CD4-positive, alpha-beta T cell (primary cell): ENCODE results near the gene DGUOK. TPM values are rescaled to one million over a fixed set of nuclear protein-coding genes. Genes with fewer than 3 reads are reported as not detected.

ENCODE experiments used
- ATAC-seq: fragments of 200-7000 bp; cut with Tn5 transposase; one replicate; pipeline ENCODE4 v1.10.0; 2022; ENCODE audit warnings: mild to moderate bottlenecking; ENCODE audit not compliant: poor library complexity
- CTCF ChIA-PET: fragments of 350-600 bp; sonication (Branson Sonifier 250); formaldehyde crosslinking; loops from one replicate; lab custom pipeline; 2021; ENCODE audit warnings: antibody characterized with exemption, inconsistent platforms; lab: Charles Lee
- POLR2A ChIA-PET: fragments of 350-600 bp; sonication (Branson Sonifier 250); formaldehyde crosslinking; loops from one replicate; lab custom pipeline; 2021; ENCODE audit warnings: antibody characterized with exemption, inconsistent platforms; lab: Charles Lee
- DNase-seq, 14 experiments: peaks; one replicate each; pipeline ENCODE4 v3.0.0-alpha.2; 2013 to 2020; ENCODE audit warnings: mixed read lengths in 2 of 14
- H3K27ac ChIP-seq, 2 donors: one replicate each; pipeline versions ENCODE4 v1.5.1 to v1.7.0; 2013; ENCODE audit warnings: low read length in 2 of 2, low read depth in 1 of 2, mild to moderate bottlenecking in 1 of 2
- H3K27me3 ChIP-seq, 2 experiments: 1 replicate in 1 of 2; 2 replicates in 1 of 2; pipeline versions ENCODE4 v1.6.1 to v1.7.0; 2013; ENCODE audit warnings: low read length in 2 of 2, control low read depth in 1 of 2, mild to moderate bottlenecking in 1 of 2, moderate library complexity in 1 of 2; ENCODE audit not compliant: insufficient read depth in 2 of 2, control insufficient read depth in 1 of 2
- H3K36me3 ChIP-seq: one replicate; pipeline ENCODE4 v1.6.1; 2013; ENCODE audit warnings: low read length, control low read depth; ENCODE audit not compliant: insufficient read depth
- H3K4me1 ChIP-seq: one replicate; pipeline ENCODE4 v1.6.1; 2013; ENCODE audit warnings: low read length, control low read depth; ENCODE audit not compliant: insufficient read depth
- H3K4me3 ChIP-seq: one replicate; pipeline ENCODE4 v1.5.1; 2013; ENCODE audit warnings: mild to moderate bottlenecking, low read length, moderate library complexity
- H3K9me3 ChIP-seq, 2 experiments: 1 replicate in 1 of 2; 2 replicates in 1 of 2; pipeline versions ENCODE4 v1.6.1 to v1.7.0; 2013; ENCODE audit warnings: low read length in 2 of 2, mild to moderate bottlenecking in 2 of 2, control low read depth in 1 of 2, moderate library complexity in 1 of 2; ENCODE audit not compliant: control insufficient read depth in 1 of 2, insufficient read depth in 1 of 2
- H3K27ac Mint-ChIP-seq: one replicate; pipeline ENCODE4 v1.8.0; 2020; ENCODE audit warnings: mixed read lengths
- H3K27me3 Mint-ChIP-seq: one replicate; pipeline ENCODE4 v1.8.0; 2021; ENCODE audit warnings: mixed read lengths
- H3K36me3 Mint-ChIP-seq: one replicate; pipeline ENCODE4 v1.8.0; 2021; ENCODE audit warnings: low read depth, mixed read lengths
- H3K4me1 Mint-ChIP-seq: one replicate; pipeline ENCODE4 v1.8.0; 2021; ENCODE audit warnings: low read depth, mixed read lengths
- H3K4me3 Mint-ChIP-seq: one replicate; pipeline ENCODE4 v1.8.0; 2020; ENCODE audit warnings: mild to moderate bottlenecking, mixed read lengths
- H3K9me3 Mint-ChIP-seq: one replicate; pipeline ENCODE4 v1.8.0; 2020; ENCODE audit warnings: mixed read lengths
- CTCF ChIP-seq: fragments of 200-600 bp; IDR thresholded peaks from one replicate; pipeline ENCODE4 v1.8.0; 2022; ENCODE audit warnings: antibody characterized with exemption, mild to moderate bottlenecking
- intact Hi-C, 2 experiments: fragments of 100-400 bp; cut with DNase I in 1 of 2; cut with micrococcal nuclease in 1 of 2; formaldehyde crosslinking; loops; one replicate each; pipeline versions ENCODE4 v1.15.1 to v1.9.0; 2023 to 2025; cut with DNase I, micrococcal nuclease
- total RNA-seq, 174 experiments: library from RNA in 2 of 174; stranded (reverse) in 2 of 174; gene quantifications; one replicate each; pipeline ENCODE4 v1.2.3 and lab custom pipeline; 2021 to 2026

The DGUOK gene
- total RNA-seq, 2 experiments from 2014 or later: 30.5 to 32.0 TPM

- ChIA-PET CTCF (no interaction called here), POLR2A (interaction anchor here (3.1 kb wide), 1 partner anchor 11 kb away, joined by 12 read pairs; no protein-coding TSS in a partner anchor)
- Histone ChIP-seq H3K4me3 (no peak overlapping the region), H3K27me3 (no peaks in the 10 kb centered on the region), H3K36me3 (no peaks in the 10 kb centered on the region), H3K9me3 (no peaks in the 10 kb centered on the region), H3K27ac (peak overlapping the region in 1 of 2 donors; percentile 39), H3K4me1 (peaks cover 76% of the 10 kb centered on the region)
- H3K27me3 Mint-ChIP-seq: no peaks in the 10 kb centered on the region
- peak overlapping the region; percentile 81 for H3K27ac Mint-ChIP-seq
- intact Hi-C loops: loop anchor here (1.0 to 2.0 kb wide), 2 partner anchors 12 to 49 kb away; no protein-coding TSS in a partner anchor
- no peak overlapping the region for H3K4me3 Mint-ChIP-seq
- peaks cover 83% of the 10 kb centered on the region for H3K4me1 Mint-ChIP-seq
- H3K9me3 Mint-ChIP-seq: no peaks in the 10 kb centered on the region
- DNase-seq (no peak), ATAC-seq (no peak)
- H3K36me3 Mint-ChIP-seq: peaks cover 15% of the 10 kb centered on the region
- no peak for TF ChIP-seq CTCF
Observed at GRCh38 chr2:73997813-73998212, 71.1 kb downstream of the DGUOK start.

DNA sequence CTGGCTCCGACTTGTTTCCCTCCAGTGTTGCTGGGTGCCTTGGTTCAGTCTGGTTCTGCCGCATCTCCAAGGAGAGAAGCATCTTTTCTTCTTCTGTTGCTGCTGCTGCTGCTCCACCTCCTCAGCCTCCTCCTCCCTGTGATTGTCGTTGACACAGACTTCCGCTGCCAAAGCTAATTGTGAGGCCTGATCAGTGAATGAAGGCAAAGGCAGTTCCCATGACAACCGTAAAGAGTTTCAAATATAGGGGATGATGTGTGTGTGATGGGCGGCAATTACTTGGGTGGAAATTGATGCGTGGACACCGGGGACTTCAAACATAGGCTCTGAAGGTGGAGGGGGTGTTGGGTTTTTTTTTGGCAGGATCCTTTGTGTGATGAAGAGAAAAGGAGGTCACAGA lies 71.8 kb downstream of the DGUOK start:
- Mint-ChIP-seq H3K36me3 (peaks cover 8% of the 10 kb centered on the region), H3K27me3 (no peaks in the 10 kb centered on the region), H3K27ac (peak overlapping the region; percentile 81), H3K4me3 (peak overlapping the region; percentile 12), H3K4me1 (peaks cover 81% of the 10 kb centered on the region), H3K9me3 (no peaks in the 10 kb centered on the region)
- POLR2A ChIA-PET: interaction anchor here (3.1 kb wide), 1 partner anchor 11 kb away, joined by 12 read pairs; no protein-coding TSS in a partner anchor
- H3K4me3 ChIP-seq: no peak overlapping the region
- H3K9me3 ChIP-seq: no peaks in the 10 kb centered on the region
- ATAC-seq (peak; percentile 58), DNase-seq (peak in 11 of 14 experiments; percentile 13 to 84 (median 45))
- no peak for TF ChIP-seq CTCF
- peaks cover 76% of the 10 kb centered on the region for H3K4me1 ChIP-seq
- no peaks in the 10 kb centered on the region for H3K27me3 ChIP-seq
- peak overlapping the region in 1 of 2 donors; percentile 39 for H3K27ac ChIP-seq
- no peaks in the 10 kb centered on the region for H3K36me3 ChIP-seq
- intact Hi-C loops: loop anchor here in 1 of 2 experiments (1.0 kb wide), 1 partner anchor 12 kb away; no protein-coding TSS in a partner anchor
- CTCF ChIA-PET: no interaction called here

DNA sequence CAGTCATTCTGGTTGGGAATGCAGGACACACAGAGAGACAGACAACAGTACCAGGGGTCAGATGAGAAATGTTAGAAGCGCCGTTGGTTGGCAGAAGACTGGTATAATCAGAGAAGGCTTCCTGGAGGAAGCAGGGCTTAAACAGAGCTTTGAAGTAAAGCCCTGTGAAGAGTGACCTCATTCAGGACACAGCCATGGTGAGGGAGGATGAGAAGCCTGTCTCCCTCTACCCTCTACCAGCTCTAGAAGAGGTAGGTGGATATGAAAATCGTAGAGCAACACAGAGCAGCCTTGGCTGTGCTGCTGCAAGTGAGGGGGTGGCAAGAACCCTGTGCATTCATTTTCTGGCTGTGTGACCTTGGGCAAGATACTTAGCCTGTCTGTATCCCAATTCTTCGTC lies 72.3 kb downstream of the DGUOK start:
- no peak overlapping the region for H3K4me3 ChIP-seq
- Mint-ChIP-seq H3K4me1 (peaks cover 76% of the 10 kb centered on the region), H3K27ac (peak overlapping the region; percentile 81), H3K27me3 (no peaks in the 10 kb centered on the region), H3K4me3 (peak overlapping the region; percentile 12), H3K9me3 (no peaks in the 10 kb centered on the region), H3K36me3 (peaks cover 3% of the 10 kb centered on the region)
- TF ChIP-seq CTCF: no peak
- H3K36me3 ChIP-seq: no peaks in the 10 kb centered on the region
- H3K27ac ChIP-seq: no peak overlapping the region
- DNase-seq (no peak), ATAC-seq (no peak)
- H3K4me1 ChIP-seq: peaks cover 76% of the 10 kb centered on the region
- CTCF ChIA-PET: no interaction called here
- intact Hi-C loops: loop anchor here in 1 of 2 experiments (1.0 kb wide), 1 partner anchor 13 kb away; no protein-coding TSS in a partner anchor
- no peaks in the 10 kb centered on the region for H3K27me3 ChIP-seq
- H3K9me3 ChIP-seq: no peaks in the 10 kb centered on the region
- POLR2A ChIA-PET: interaction anchor here (3.1 kb wide), 1 partner anchor 12 kb away, joined by 12 read pairs; no protein-coding TSS in a partner anchor
